A673 (cell line): ENCODE data around the gene CABLES2. TPM values are rescaled to one million over a fixed set of nuclear protein-coding genes. Genes with fewer than 3 reads are reported as not detected.

ENCODE experiments used
- BruUV-seq: library from RNA; stranded (reverse); fragments of 400-500 nt; replicated peaks from 2 replicates; lab custom pipeline; 2021; lab: Mats Ljungman, UMichigan
- CTCF ChIA-PET: fragments of 300-600 bp; sonication (Branson Sonifier 250); formaldehyde crosslinking; loops from one replicate; lab custom pipeline; 2022; ENCODE audit warnings: antibody characterized with exemption; lab: Charles Lee
- POLR2A ChIA-PET: fragments of 300-600 bp; sonication (Branson Sonifier 250); formaldehyde crosslinking; loops from one replicate; lab custom pipeline; 2022; ENCODE audit warnings: antibody characterized with exemption; ENCODE audit not compliant: low non-redundant PET; lab: Charles Lee
- DNase-seq: peaks from one replicate; pipeline ENCODE4 v3.0.0-alpha.2; 2015; ENCODE audit warnings: low spot score
- H3K27ac ChIP-seq: fragments of 200-600 bp; sonication (generic); 2 replicates; pipeline ENCODE4 v1.5.1; 2016; ENCODE audit warnings: mixed run types, low read depth, mild to moderate bottlenecking, mixed read lengths, antibody characterized with exemption, low read length; ENCODE audit not compliant: poor library complexity, severe bottlenecking
- H3K27me3 ChIP-seq: fragments of 200-600 bp; sonication (generic); replicated peaks from 2 replicates; pipeline ENCODE4 v1.6.1; 2017; ENCODE audit warnings: mixed run types, low read depth, mild to moderate bottlenecking, mixed read lengths, antibody characterized with exemption, low read length; ENCODE audit not compliant: insufficient read depth, poor library complexity
- H3K36me3 ChIP-seq: fragments of 200-600 bp; sonication (generic); 2 replicates; pipeline ENCODE4 v1.6.1; 2016; ENCODE audit warnings: mixed run types, mild to moderate bottlenecking, mixed read lengths, antibody characterized with exemption, low read length; ENCODE audit not compliant: insufficient read depth, poor library complexity, severe bottlenecking
- H3K4me1 ChIP-seq: fragments of 200-600 bp; sonication (generic); 2 replicates; pipeline ENCODE4 v1.6.1; 2017; ENCODE audit warnings: mixed run types, mild to moderate bottlenecking, mixed read lengths, antibody characterized with exemption, low read length; ENCODE audit not compliant: insufficient read depth, poor library complexity, severe bottlenecking
- H3K4me3 ChIP-seq: fragments of 200-600 bp; sonication (generic); 2 replicates; pipeline ENCODE4 v1.5.1; 2016; ENCODE audit warnings: low read depth, mixed run types, mild to moderate bottlenecking, mixed read lengths, low read length; ENCODE audit not compliant: poor library complexity, severe bottlenecking
- H3K9me3 ChIP-seq: fragments of 200-600 bp; sonication (generic); 2 replicates; pipeline ENCODE4 v1.6.1; 2016; ENCODE audit warnings: mixed run types, low read depth, mild to moderate bottlenecking, mixed read lengths, antibody characterized with exemption, low read length; ENCODE audit not compliant: poor library complexity, severe bottlenecking
- CTCF ChIP-seq: fragments of 300-800, 200-600 bp; sonication (generic); conservative IDR thresholded peaks from 2 replicates; pipeline ENCODE4 v1.5.1; 2017; ENCODE audit warnings: low read depth, mild to moderate bottlenecking, antibody characterized with exemption, low read length, moderate library complexity, mixed read lengths
- EZH2 ChIP-seq: fragments of 200-600 bp; sonication (generic); IDR thresholded peaks from 2 replicates; pipeline ENCODE4 v1.6.1; 2017; ENCODE audit warnings: borderline replicate concordance, low read depth, mild to moderate bottlenecking, mixed read lengths, antibody characterized with exemption, low read length; ENCODE audit not compliant: poor library complexity, severe bottlenecking
- intact Hi-C: fragments of 100-400 bp; cut with micrococcal nuclease; formaldehyde crosslinking; loops from one replicate; pipeline ENCODE4 v1.10.0; 2022; ENCODE audit not compliant: unreplicated experiment
- total RNA-seq: library from RNA; stranded (reverse); gene quantifications from 2 replicates; pipeline ENCODE4 v1.2.3, GENCODE V29; 2021

CABLES2 gene
- total RNA-seq, 1 experiment from 2014 or later = 11.8 TPM

GRCh38 chr20:62357187-62357667, 49.9 kb downstream of the CABLES2 start:
- no TSS peak for BruUV-seq
- intact Hi-C loops = no loop called here
- Histone ChIP-seq H3K27me3 (no peaks in the 10 kb centered on the region), H3K4me1 (no peaks in the 10 kb centered on the region), H3K4me3 (no peak overlapping the region), H3K9me3 (no peaks in the 10 kb centered on the region), H3K27ac (no peak overlapping the region), H3K36me3 (no peaks in the 10 kb centered on the region)
- POLR2A ChIA-PET = no interaction called here
- DNase-seq = no peak
- TF ChIP-seq CTCF = no peak
- TF ChIP-seq EZH2 = no peak
- CTCF ChIA-PET = no interaction called here

- DNase-seq = no peak
- Histone ChIP-seq H3K4me3 (no peak overlapping the region), H3K36me3 (no peaks in the 10 kb centered on the region), H3K27me3 (no peaks in the 10 kb centered on the region), H3K9me3 (no peaks in the 10 kb centered on the region), H3K27ac (no peak overlapping the region), H3K4me1 (no peaks in the 10 kb centered on the region)
- intact Hi-C loops = no loop called here
- ChIA-PET POLR2A (no interaction called here), CTCF (no interaction called here)
- TF ChIP-seq CTCF = no peak
- TF ChIP-seq EZH2 = no peak
- BruUV-seq = no TSS peak
Observed at GRCh38 chr20:62356589-62357186, 50.4 kb downstream of the CABLES2 start.

GRCh38 chr20:62355878-62356588, 51.1 kb downstream of the CABLES2 start:
- Histone ChIP-seq H3K36me3 (no peaks in the 10 kb centered on the region), H3K9me3 (no peaks in the 10 kb centered on the region), H3K27me3 (no peaks in the 10 kb centered on the region), H3K27ac (no peak overlapping the region), H3K4me1 (no peaks in the 10 kb centered on the region), H3K4me3 (no peak overlapping the region)
- TF ChIP-seq CTCF (no peak), EZH2 (no peak)
- no peak for DNase-seq
- POLR2A ChIA-PET = no interaction called here
- BruUV-seq = no TSS peak
- intact Hi-C loops = no loop called here
- CTCF ChIA-PET = no interaction called here
